ENCODE measurements around the gene YKT6.

Gene YKT6

GRCh38 chr7:44237696-44238095 is 36.9 kb downstream of the YKT6 start:
- DNase-seq = no peak

- no peak for DNase-seq
Observed at GRCh38 chr7:44238116-44238695, 37.4 kb downstream of the YKT6 start.

GRCh38 chr7:44239361-44239760 is 38.6 kb downstream of the YKT6 start:
- no peak for DNase-seq

- no peak for DNase-seq
Observed at GRCh38 chr7:44240376-44240775, 39.6 kb downstream of the YKT6 start.

GRCh38 chr7:44240983-44241510 is 40.3 kb downstream of the YKT6 start:
- peak; percentile 36 for DNase-seq

GRCh38 chr7:44242091-44242490 is 41.3 kb downstream of the YKT6 start:
- no peak for DNase-seq

GRCh38 chr7:44244282-44244681 is 43.5 kb downstream of the YKT6 start:
- DNase-seq = no peak

GRCh38 chr7:44246396-44247113 is 45.8 kb downstream of the YKT6 start:
- no peak for DNase-seq

- no peak for DNase-seq
Observed at GRCh38 chr7:44247868-44248651, 47.3 kb downstream of the YKT6 start.

GRCh38 chr7:44249639-44250234 is 49.0 kb downstream of the YKT6 start:
- DNase-seq = no peak

GRCh38 chr7:44251269-44251668 is 50.5 kb downstream of the YKT6 start:
- DNase-seq = no peak

- no peak for DNase-seq
Observed at GRCh38 chr7:44251881-44252280, 51.1 kb downstream of the YKT6 start.

GRCh38 chr7:44256459-44256858 is 55.7 kb downstream of the YKT6 start:
- DNase-seq = no peak

GRCh38 chr7:44257213-44257612 is 56.4 kb downstream of the YKT6 start:
- no peak for DNase-seq

- no peak for DNase-seq
Observed at GRCh38 chr7:44257618-44258422, 57.0 kb downstream of the YKT6 start.

GRCh38 chr7:44258423-44258760 is 57.6 kb downstream of the YKT6 start:
- no peak for DNase-seq

GRCh38 chr7:44258865-44259546 is 58.2 kb downstream of the YKT6 start:
- DNase-seq = no peak

- DNase-seq = no peak
Observed at GRCh38 chr7:44259547-44260457, 59.0 kb downstream of the YKT6 start.

- DNase-seq = no peak
Observed at GRCh38 chr7:44261240-44261639, 60.5 kb downstream of the YKT6 start.

- DNase-seq = no peak
Observed at GRCh38 chr7:44262031-44262430, 61.3 kb downstream of the YKT6 start.
